GM12878 (cell line): Measurements from ENCODE around the gene MTFMT.

Experiments used
- NFIC ChIP-seq: IDR thresholded peaks from 2 replicates; pipeline ENCODE4 v1.6.1; 2012; ENCODE audit warnings: low read depth, mild to moderate bottlenecking, inconsistent platforms, low read length, moderate library complexity
- TAF1 ChIP-seq: IDR thresholded peaks from 2 replicates; pipeline ENCODE4 v1.6.1; 2011; ENCODE audit warnings: mild to moderate bottlenecking, low read depth, low read length, borderline replicate concordance
- YY1 ChIP-seq: IDR thresholded peaks from 2 replicates; pipeline ENCODE4 v1.6.1; 2011; ENCODE audit warnings: low read depth, mild to moderate bottlenecking, low read length
- TF ChIP-seq, protein P1 (sequence below): IDR thresholded peaks from 2 replicates; pipeline ENCODE4 v1.6.1; 2012; ENCODE audit warnings: low read length, inconsistent platforms
- TF ChIP-seq, protein P2 (sequence below): IDR thresholded peaks from 2 replicates; pipeline ENCODE4 v1.6.1; 2011; ENCODE audit warnings: mild to moderate bottlenecking, low read depth, low read length, moderate library complexity; ENCODE audit not compliant: insufficient replicate concordance
- TF ChIP-seq, protein P3 (sequence below), 3 experiments: IDR thresholded peaks in 2 of 3; conservative IDR thresholded peaks in 1 of 3; 2 replicates each; pipeline ENCODE4 v1.5.1; 2011; ENCODE audit warnings: low read depth in 3 of 3, low read length in 3 of 3, mild to moderate bottlenecking in 3 of 3, control low read depth in 2 of 3, moderate library complexity in 2 of 3, inconsistent platforms in 1 of 3, mixed read lengths in 1 of 3; ENCODE audit not compliant: control insufficient read depth in 2 of 3, insufficient read depth in 1 of 3; ENCODE audit errors: extremely low read depth in 1 of 3

DNA sequence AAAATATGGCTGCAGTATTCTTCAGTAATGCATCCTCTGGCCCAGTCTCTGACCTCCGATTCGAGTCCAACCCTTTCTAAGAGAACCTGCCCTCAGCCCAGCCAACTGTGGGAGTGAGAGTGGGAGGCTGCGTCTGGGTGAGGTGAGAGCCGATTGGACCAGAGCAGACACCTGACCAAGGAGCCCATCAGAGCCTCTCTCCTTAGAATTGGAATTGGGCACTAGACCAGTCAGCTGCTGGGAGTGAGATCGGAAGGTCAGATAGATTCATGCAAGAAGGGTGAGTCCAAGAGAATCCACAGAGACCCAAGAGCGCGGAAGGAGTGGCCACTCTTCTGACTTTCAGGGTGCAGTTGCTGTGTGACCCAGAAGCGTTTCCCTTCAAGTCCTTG, 28.1 kb upstream of the MTFMT start:
- TF ChIP-seq, protein P1, sequence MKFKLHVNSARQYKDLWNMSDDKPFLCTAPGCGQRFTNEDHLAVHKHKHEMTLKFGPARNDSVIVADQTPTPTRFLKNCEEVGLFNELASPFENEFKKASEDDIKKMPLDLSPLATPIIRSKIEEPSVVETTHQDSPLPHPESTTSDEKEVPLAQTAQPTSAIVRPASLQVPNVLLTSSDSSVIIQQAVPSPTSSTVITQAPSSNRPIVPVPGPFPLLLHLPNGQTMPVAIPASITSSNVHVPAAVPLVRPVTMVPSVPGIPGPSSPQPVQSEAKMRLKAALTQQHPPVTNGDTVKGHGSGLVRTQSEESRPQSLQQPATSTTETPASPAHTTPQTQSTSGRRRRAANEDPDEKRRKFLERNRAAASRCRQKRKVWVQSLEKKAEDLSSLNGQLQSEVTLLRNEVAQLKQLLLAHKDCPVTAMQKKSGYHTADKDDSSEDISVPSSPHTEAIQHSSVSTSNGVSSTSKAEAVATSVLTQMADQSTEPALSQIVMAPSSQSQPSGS: no peak
- TF ChIP-seq, protein P2, sequence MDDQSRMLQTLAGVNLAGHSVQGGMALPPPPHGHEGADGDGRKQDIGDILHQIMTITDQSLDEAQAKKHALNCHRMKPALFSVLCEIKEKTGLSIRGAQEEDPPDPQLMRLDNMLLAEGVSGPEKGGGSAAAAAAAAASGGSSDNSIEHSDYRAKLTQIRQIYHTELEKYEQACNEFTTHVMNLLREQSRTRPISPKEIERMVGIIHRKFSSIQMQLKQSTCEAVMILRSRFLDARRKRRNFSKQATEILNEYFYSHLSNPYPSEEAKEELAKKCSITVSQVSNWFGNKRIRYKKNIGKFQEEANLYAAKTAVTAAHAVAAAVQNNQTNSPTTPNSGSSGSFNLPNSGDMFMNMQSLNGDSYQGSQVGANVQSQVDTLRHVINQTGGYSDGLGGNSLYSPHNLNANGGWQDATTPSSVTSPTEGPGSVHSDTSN: no peak
- TF ChIP-seq YY1 (no peak), TAF1 (no peak), NFIC (no peak)
- TF ChIP-seq, protein P3, sequence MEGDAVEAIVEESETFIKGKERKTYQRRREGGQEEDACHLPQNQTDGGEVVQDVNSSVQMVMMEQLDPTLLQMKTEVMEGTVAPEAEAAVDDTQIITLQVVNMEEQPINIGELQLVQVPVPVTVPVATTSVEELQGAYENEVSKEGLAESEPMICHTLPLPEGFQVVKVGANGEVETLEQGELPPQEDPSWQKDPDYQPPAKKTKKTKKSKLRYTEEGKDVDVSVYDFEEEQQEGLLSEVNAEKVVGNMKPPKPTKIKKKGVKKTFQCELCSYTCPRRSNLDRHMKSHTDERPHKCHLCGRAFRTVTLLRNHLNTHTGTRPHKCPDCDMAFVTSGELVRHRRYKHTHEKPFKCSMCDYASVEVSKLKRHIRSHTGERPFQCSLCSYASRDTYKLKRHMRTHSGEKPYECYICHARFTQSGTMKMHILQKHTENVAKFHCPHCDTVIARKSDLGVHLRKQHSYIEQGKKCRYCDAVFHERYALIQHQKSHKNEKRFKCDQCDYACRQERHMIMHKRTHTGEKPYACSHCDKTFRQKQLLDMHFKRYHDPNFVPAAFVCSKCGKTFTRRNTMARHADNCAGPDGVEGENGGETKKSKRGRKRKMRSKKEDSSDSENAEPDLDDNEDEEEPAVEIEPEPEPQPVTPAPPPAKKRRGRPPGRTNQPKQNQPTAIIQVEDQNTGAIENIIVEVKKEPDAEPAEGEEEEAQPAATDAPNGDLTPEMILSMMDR (IDR thresholded peaks at IDR 0.05 in 2 of 3, conservative IDR thresholded peaks at IDR 0.05 in 1 of 3; ENCODE audit: control insufficient read depth in 2 of 3, extremely low read depth in 1 of 3, insufficient read depth in 1 of 3, low read depth in 3 of 3, low read length in 3 of 3): no peak
